Colonic mucosa (tissue), 4 donors: ENCODE results near the gene SPIB. TPM values are rescaled to one million over a fixed set of nuclear protein-coding genes. Genes with fewer than 3 reads are reported as not detected.

Experiments
- DNase-seq: peaks from one replicate; pipeline ENCODE4 v3.0.0-alpha.2; 2020
- H3K27ac ChIP-seq: fragments of 200-600 bp; one replicate; pipeline ENCODE4 v1.8.0; 2021
- H3K27me3 ChIP-seq: fragments of 200-600 bp; one replicate; pipeline ENCODE4 v1.8.0; 2021
- H3K36me3 ChIP-seq: fragments of 200-600 bp; one replicate; pipeline ENCODE4 v1.8.0; 2021
- H3K4me1 ChIP-seq: fragments of 200-600 bp; one replicate; pipeline ENCODE4 v1.8.0; 2021; ENCODE audit warnings: mild to moderate bottlenecking
- H3K4me3 ChIP-seq: fragments of 200-600 bp; one replicate; pipeline ENCODE4 v1.8.0; 2021
- H3K9ac ChIP-seq, 2 donors: one replicate each; pipeline ENCODE4 v1.7.0; 2013; ENCODE audit warnings: control low read depth in 2 of 2, low read depth in 2 of 2, low read length in 2 of 2
- H3K9me3 ChIP-seq: fragments of 200-600 bp; one replicate; pipeline ENCODE4 v1.8.0; 2021
- intact Hi-C: fragments of 100-400 bp; cut with DNase I; formaldehyde crosslinking; loops from one replicate; pipeline ENCODE4 v1.14.1; 2022
- total RNA-seq, 2 donors: library from RNA; stranded (reverse); fragmentation: NEBNext Ultra II Directional in 1 of 2; extraction: Animal tissue kit (Norgen Biotek cat#: 25700) in 1 of 2; gene quantifications; one replicate each; pipeline ENCODE4 v1.2.1, GENCODE V29; 2021
- TF ChIP-seq, protein P1 (sequence below): fragments of 200-600 bp; IDR thresholded peaks from one replicate; pipeline ENCODE4 v1.8.0; 2022; ENCODE audit warnings: antibody characterized with exemption, mild to moderate bottlenecking
- donor health status: healthy.
- donor health status: DM: no; HTN: no; CAD: no.
- donor health status: DM: no; HTN: no; CAD: no.

The SPIB gene
- total RNA-seq, 2 donors from 2014 or later, result 32.5 to 46.0 TPM

DNA sequence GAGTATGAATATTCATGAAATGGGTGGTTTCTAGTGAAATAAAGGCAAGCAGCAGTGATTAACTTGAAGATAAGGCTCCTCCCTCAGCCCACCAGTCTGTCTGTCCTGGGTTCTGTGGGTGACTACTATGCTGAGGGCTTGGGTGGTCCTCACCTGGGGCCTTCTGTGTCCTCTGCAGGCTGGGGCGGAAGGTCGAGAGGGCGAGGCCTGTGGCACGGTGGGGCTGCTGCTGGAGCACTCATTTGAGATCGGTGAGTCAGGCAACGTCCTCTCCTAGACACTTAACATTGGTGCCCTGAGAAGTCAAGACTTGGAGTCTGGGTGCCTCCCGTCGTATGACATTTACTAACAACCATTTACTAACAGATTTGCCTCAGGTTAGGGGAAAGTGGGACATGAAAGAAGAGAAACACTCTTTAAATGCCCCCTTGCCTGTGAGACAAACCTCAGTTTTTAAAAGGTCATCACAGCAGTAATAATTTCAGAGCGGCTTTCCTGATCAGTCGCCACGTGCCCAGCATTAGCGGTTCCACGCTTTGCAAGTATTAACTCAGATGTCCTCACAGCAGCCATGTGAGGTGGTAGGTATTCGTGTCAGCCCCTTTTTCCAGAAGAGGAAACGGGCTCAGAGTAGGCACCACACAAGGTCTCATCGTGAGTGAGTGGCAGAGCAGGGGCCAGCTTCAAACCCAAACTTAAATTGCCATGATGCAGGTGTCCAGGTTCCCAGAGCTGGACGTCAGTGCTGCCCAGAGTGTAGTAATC, 59.2 kb downstream of the SPIB start:
- no peaks in the 10 kb centered on the region for H3K9me3 ChIP-seq
- H3K27me3 ChIP-seq, result no peaks in the 10 kb centered on the region
- H3K9ac ChIP-seq, result no peak overlapping the region
- peaks cover 9% of the 10 kb centered on the region for H3K36me3 ChIP-seq
- peaks cover 8% of the 10 kb centered on the region for H3K4me1 ChIP-seq
- intact Hi-C loops, result no loop called here
- no peak overlapping the region for H3K27ac ChIP-seq
- DNase-seq, result no peak
- H3K4me3 ChIP-seq, result no peak overlapping the region
- TF ChIP-seq, protein P1, sequence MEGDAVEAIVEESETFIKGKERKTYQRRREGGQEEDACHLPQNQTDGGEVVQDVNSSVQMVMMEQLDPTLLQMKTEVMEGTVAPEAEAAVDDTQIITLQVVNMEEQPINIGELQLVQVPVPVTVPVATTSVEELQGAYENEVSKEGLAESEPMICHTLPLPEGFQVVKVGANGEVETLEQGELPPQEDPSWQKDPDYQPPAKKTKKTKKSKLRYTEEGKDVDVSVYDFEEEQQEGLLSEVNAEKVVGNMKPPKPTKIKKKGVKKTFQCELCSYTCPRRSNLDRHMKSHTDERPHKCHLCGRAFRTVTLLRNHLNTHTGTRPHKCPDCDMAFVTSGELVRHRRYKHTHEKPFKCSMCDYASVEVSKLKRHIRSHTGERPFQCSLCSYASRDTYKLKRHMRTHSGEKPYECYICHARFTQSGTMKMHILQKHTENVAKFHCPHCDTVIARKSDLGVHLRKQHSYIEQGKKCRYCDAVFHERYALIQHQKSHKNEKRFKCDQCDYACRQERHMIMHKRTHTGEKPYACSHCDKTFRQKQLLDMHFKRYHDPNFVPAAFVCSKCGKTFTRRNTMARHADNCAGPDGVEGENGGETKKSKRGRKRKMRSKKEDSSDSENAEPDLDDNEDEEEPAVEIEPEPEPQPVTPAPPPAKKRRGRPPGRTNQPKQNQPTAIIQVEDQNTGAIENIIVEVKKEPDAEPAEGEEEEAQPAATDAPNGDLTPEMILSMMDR, result no peak

DNA sequence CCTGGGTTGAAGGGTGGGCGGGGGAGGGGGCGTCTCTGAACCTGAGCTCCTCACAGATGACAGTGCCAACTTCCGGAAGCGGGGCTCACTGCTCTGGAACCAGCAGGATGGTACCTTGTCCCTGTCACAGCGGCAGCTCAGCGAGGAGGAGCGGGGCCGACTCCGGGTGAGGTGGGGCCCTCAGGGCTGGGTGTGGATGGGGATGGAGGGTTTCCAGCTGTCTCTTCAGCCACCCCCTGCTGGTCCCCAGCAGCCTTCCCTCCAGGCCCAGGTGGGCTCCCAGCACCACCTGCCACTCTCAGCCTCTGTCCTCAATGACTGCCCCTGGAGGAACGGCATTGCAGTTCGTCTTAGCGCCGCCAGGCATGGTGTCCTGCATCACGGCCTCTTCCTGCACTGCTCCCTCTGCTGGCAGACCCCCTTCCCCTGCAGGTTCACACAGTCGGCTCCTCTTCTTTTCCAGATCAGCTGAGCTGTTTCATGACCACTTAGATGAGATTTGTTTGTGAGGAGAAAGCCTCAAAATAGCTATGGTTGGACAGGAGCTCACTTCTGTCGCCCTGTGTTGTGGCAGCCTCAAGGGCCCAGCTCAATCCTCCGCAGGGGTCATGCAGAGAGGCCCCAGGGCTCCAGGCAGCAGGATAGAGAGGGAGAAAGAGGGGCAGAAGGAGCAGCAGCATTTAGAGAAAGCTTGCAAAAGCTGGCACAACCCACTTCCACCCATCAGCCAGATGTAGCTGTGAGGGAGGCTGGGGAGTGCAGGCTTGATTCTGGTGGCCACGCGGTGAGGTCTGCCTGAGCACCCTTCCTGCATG, 60.4 kb downstream of the SPIB start:
- H3K4me1 ChIP-seq, result peaks cover 8% of the 10 kb centered on the region
- intact Hi-C loops, result no loop called here
- peaks cover 9% of the 10 kb centered on the region for H3K36me3 ChIP-seq
- no peak overlapping the region for H3K27ac ChIP-seq
- no peak overlapping the region for H3K4me3 ChIP-seq
- H3K9me3 ChIP-seq, result no peaks in the 10 kb centered on the region
- no peak for DNase-seq
- H3K9ac ChIP-seq, result no peak overlapping the region
- H3K27me3 ChIP-seq, result no peaks in the 10 kb centered on the region
- TF ChIP-seq, protein P1, result no peak

DNA sequence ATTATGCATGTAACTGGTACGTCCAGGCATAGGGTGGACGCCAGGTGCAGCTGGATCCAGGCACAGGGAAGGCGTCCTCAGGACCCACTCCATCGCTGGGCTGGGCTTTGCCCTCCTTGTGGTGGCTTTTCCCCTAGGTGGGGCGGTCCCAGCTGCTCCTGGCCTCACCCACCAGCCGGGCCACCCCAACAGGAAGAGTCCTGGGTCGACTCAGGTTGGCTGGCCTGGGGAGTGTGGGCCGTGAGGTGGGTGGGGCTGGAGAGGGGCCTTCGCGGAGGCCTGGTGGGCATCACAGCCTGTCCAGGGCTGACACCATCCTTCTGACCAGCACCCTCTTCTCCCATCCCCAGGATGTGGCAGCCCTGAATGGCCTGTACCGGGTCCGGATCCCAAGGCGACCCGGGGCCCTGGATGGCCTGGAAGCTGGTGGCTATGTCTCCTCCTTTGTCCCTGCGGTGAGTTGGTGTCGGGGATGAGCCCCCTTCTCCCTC, 61.1 kb downstream of the SPIB start:
- Histone ChIP-seq H3K4me3 (no peak overlapping the region), H3K9ac (no peak overlapping the region), H3K27ac (no peak overlapping the region), H3K27me3 (no peaks in the 10 kb centered on the region), H3K36me3 (peaks cover 9% of the 10 kb centered on the region), H3K9me3 (no peaks in the 10 kb centered on the region), H3K4me1 (peaks cover 8% of the 10 kb centered on the region)
- DNase-seq, result no peak
- intact Hi-C loops, result no loop called here
- TF ChIP-seq, protein P1, result no peak

DNA sequence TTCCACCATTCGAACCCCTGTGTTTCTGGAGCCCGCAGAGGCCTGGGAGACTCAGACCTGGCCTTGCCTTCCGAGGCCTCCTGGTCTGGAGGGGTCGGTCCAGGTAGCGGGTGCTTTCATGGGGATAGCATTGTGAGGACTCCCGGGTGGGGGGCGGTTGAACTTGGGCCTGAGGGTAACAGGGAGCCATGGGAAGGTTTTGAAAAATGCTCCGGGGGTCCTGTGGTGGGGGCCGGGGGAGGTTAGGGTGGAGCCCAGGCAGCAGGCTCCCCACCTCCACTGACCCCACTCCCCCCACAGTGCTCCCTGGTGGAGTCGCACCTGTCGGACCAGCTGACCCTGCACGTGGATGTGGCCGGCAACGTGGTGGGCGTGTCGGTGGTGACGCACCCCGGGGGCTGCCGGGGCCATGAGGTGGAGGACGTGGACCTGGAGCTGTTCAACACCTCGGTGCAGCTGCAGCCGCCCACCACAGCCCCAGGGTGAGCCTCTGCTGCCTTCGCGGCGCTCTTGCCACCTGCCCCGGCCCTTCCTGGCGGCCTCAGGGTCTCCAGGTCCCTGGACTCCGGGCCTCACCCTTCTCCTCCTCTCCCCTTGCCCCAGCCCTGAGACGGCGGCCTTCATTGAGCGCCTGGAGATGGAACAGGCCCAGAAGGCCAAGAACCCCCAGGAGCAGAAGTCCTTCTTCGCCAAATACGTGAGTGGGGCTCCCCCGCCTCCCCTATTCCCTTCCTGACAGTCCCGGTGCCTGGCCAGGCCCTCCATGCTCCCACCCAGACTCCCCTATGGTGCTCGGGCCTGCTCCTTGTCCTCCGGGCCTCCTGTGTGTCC, 61.8 kb downstream of the SPIB start:
- H3K4me1 ChIP-seq, result peaks cover 8% of the 10 kb centered on the region
- H3K27me3 ChIP-seq, result no peaks in the 10 kb centered on the region
- TF ChIP-seq, protein P1, result no peak
- intact Hi-C loops, result no loop called here
- no peak for DNase-seq
- no peaks in the 10 kb centered on the region for H3K9me3 ChIP-seq
- H3K27ac ChIP-seq, result no peak overlapping the region
- H3K9ac ChIP-seq, result no peak overlapping the region
- H3K4me3 ChIP-seq, result no peak overlapping the region
- peaks cover 9% of the 10 kb centered on the region for H3K36me3 ChIP-seq

Other genes starting within 250 kb of the SPIB start
- 100 to 1,000 TPM; 506 to 509 TPM for gene MYH14, start 215.3 kb upstream of the SPIB start, total RNA-seq
- gene KCNC3, start 89.6 kb upstream of the SPIB start, total RNA-seq, result 1 to 10 TPM in 1 of 2 donors, under 1 TPM in 1; 0.61 to 1.0 TPM
- 1 to 10 TPM; 1.9 to 6.1 TPM for gene NAPSA, start 53.3 kb upstream of the SPIB start, total RNA-seq
- 10 to 100 TPM; 57.9 to 60.0 TPM for gene NR1H2, start 42.5 kb upstream of the SPIB start, total RNA-seq
- 10 to 100 TPM; 26.2 to 76.3 TPM for gene POLD1, start 34.6 kb upstream of the SPIB start, total RNA-seq
- not detected for gene MYBPC2, start 14.0 kb downstream of the SPIB start, total RNA-seq
- gene EMC10, start 57.6 kb downstream of the SPIB start, total RNA-seq, result 100 to 1,000 TPM; 112 to 163 TPM
- gene GARIN5A, start 57.9 kb downstream of the SPIB start, total RNA-seq, result 1 to 10 TPM; 2.1 to 4.4 TPM
- 10 to 100 TPM; 27.0 to 45.0 TPM for gene JOSD2, start 92.3 kb downstream of the SPIB start, total RNA-seq
- not detected for gene ASPDH, start 95.0 kb downstream of the SPIB start, total RNA-seq
- 1 to 10 TPM; 1.1 TPM for gene LRRC4B, start 149.5 kb downstream of the SPIB start, total RNA-seq
- under 1 TPM in 1 of 2 donors, not detected in 1; 0.13 TPM for gene SYT3, start 220.9 kb downstream of the SPIB start, total RNA-seq
- not detected for gene C19orf81, start 230.5 kb downstream of the SPIB start, total RNA-seq